Measurements from ENCODE around the gene RRAS. TPM values are rescaled to one million over a fixed set of nuclear protein-coding genes. Genes with fewer than 3 reads are reported as not detected.

RRAS gene
- polyA plus RNA-seq, 4 donors = 23.7 to 32.2 (median 25.8) TPM

DNA sequence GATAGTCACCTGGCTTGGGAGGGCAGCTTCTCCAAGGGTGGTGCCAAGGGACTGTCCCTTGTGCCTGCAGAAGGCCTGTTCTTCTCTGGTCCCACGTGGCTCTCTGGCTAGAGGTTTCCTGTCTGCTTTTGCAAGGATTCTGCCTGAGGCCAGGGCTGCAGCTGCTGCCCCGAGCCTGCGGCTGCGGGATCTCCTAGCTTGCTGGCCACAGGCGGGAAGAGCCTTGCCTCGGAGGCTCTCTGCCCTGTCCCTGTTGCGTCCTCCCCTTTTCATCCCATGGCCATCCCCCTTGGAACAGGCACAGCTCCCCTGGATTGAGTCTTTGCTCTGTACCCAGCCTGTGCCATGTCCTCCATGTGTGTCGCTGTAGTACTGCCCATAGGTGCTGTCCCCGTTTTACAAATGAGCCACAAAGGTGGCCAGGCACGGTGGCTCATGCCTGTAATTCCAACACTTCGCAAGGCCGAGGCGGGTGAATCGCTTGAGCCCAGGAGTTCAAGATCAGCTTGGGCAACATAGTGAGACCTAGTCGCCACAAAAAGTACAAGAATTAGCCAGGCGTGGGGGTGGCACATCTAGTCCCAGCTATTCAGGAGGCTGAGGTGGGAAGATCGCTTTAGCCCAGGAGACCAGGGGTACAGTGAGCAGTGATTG, 16.6 kb upstream of the RRAS start:
- no peak for DNase-seq (ENCODE audit: low read depth in 4 of 4, low spot score in 3 of 4)

- DNase-seq (ENCODE audit: low read depth in 4 of 4, low spot score in 3 of 4) = no peak
These were observed 15.9 kb upstream of the RRAS start for GRCh38 chr19:49655570-49656455.

DNA sequence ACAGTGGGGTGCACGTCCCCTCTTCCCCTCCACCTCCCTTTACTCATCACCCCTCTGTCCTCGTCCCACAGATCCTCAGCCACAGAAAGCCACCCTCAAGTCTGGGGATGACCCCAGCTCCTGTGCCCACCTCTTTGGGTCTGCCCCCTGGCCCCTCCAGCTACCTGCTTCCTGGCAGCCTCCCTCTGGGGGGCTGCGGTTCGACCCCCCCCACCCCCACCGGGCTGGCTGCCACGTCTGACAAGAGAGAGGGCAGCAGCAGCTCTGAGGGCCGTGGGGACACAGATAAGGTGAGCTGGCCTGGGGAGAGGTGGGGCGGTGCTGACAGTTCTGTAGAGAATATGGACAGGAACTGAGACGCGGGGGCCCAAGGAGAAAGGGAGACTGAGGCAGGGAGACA, 14.6 kb upstream of the RRAS start:
- DNase-seq (ENCODE audit: low read depth in 4 of 4, low spot score in 3 of 4) = no peak

DNA sequence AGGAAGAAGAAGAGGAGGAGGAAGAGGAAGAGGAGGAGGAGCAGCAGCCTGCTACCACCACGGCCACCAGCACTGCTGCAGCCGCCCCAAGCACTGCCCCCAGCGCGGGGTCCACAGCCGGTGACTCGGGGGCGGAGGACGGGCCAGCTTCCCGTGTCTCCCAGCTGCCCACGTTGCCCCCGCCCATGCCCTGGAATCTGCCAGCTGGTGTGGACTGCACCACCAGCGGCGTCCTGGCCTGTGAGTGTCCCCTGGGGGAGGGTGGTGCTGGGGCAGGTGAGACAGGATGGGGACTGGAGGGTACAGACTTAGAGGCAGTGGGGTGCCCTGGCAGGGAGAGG, 13.5 kb upstream of the RRAS start:
- no peak for DNase-seq (ENCODE audit: low read depth in 4 of 4, low spot score in 3 of 4)

DNA sequence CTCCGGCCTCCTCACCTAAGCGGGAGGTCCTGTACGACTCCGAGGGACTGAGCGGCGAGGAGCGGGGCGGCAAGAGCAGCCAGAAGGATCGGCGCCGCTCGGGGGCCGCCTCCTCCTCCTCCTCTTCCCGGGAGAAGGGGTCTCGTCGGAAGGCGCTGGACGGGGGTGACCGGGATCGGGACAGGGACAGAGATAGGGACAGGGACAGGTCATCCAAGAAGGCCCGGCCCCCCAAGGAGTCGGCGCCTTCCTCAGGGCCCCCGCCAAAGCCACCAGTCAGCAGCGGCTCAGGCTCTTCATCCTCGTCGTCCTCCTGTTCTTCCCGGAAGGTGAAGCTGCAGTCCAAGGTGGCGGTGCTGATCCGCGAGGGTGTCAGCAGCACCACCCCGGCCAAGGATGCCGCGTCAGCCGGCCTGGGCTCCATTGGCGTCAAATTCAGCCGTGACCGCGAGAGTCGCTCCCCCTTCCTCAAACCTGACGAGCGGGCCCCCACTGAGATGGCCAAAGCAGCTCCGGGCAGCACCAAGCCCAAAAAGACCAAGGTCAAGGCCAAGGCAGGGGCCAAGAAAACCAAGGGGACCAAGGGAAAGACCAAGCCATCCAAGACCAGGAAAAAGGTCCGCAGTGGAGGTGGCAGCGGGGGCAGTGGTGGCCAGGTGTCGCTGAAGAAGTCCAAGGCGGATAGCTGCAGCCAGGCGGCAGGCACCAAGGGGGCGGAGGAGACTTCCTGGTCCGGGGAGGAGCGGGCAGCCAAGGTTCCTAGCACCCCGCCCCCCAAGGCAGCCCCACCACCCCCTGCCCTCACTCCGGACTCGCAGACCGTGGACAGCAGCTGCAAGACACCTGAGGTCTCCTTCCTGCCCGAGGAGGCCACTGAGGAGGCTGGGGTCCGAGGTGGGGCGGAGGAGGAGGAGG, 12.9 kb upstream of the RRAS start:
- DNase-seq (ENCODE audit: low read depth in 4 of 4, low spot score in 3 of 4) = no peak

DNA sequence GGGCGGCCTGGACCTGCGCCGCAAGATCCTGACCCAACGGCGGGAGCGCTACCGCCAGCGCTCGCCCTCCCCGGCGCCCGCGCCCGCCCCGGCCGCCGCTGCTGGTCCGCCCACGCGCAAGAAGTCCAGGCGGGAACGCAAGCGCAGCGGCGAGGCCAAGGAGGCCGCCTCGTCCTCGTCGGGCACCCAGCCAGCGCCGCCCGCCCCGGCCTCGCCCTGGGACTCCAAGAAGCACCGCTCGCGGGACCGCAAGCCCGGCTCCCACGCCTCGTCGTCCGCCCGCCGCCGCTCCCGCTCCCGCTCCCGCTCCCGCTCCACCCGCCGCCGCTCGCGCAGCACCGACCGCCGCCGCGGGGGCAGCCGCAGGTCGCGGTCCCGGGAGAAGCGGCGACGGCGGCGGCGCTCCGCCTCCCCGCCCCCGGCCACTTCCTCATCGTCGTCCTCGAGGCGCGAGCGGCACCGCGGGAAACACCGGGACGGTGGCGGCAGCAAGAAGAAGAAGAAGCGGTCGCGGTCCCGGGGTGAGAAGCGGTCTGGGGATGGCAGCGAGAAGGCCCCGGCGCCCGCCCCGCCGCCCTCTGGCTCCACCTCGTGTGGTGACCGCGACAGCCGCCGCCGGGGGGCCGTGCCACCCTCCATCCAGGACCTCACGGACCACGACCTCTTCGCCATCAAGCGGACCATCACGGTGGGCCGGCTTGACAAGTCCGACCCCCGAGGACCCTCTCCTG, 12.0 kb upstream of the RRAS start:
- DNase-seq (ENCODE audit: low read depth in 4 of 4, low spot score in 3 of 4) = no peak

- DNase-seq (ENCODE audit: low read depth in 4 of 4, low spot score in 3 of 4) = no peak
These were observed 11.3 kb upstream of the RRAS start for GRCh38 chr19:49651029-49651819.

GRCh38 chr19:49646586-49646985, 6.6 kb upstream of the RRAS start:
- DNase-seq (ENCODE audit: low read depth in 4 of 4, low spot score in 3 of 4) = no peak

- DNase-seq (ENCODE audit: low read depth in 4 of 4, low spot score in 3 of 4) = no peak
These were observed 6.1 kb upstream of the RRAS start for GRCh38 chr19:49645995-49646394.

DNA sequence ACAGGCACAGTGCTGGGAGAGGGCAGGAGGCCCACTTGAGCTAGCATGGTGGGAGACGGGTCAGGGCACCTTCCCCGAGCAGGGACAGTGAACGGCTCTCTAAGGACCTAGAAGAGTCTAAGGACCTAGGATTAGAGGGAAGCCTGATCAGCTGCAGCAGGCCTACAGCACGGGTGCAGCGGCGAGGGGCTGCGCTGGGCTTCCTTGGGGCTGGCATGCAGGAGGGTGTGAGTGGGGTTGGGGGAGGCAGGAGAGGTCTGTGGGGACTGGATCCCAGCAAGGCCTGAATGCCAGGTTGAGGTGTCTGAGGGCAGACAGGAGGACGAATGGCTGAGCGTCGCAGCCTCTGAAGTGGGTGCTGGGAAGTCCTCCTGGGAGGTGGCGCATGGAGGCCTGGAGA, 5.6 kb upstream of the RRAS start:
- DNase-seq (ENCODE audit: low read depth in 4 of 4, low spot score in 3 of 4) = no peak

DNA sequence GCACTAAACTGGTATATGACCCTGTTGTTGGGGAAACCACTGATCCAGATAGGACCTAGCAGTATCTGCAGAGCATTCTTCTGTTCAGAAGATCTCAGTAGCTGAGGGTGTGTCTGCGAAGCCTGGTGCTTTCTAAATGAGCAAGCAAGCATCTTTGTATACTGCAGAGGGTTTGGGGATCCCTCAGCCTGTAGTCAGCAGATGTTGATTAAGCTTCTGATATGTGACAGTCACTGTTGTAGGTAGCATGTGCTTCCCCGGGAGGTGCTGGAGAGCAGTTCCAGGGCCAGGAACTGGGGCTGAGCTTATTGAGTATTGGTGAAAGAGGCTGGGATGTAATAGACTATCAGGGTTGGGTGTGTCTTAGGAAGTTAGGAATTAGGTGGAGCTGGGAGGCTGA, 3.5 kb upstream of the RRAS start:
- DNase-seq (ENCODE audit: low read depth in 4 of 4, low spot score in 3 of 4) = no peak

- no peak for DNase-seq (ENCODE audit: low read depth in 4 of 4, low spot score in 3 of 4)
These were observed 2.6 kb upstream of the RRAS start for GRCh38 chr19:49642492-49643035.

- peak; percentile 96 to 98 (median 96) for DNase-seq (ENCODE audit: low read depth in 4 of 4, low spot score in 3 of 4)
These were observed 1.9 kb upstream of the RRAS start, which contains the start of gene SCAF1 for GRCh38 chr19:49641688-49642491. Gene SCAF1 (plus strand): TSS chr19:49642209. CDS start chr19:49645027, 2,818 bp downstream.

DNA sequence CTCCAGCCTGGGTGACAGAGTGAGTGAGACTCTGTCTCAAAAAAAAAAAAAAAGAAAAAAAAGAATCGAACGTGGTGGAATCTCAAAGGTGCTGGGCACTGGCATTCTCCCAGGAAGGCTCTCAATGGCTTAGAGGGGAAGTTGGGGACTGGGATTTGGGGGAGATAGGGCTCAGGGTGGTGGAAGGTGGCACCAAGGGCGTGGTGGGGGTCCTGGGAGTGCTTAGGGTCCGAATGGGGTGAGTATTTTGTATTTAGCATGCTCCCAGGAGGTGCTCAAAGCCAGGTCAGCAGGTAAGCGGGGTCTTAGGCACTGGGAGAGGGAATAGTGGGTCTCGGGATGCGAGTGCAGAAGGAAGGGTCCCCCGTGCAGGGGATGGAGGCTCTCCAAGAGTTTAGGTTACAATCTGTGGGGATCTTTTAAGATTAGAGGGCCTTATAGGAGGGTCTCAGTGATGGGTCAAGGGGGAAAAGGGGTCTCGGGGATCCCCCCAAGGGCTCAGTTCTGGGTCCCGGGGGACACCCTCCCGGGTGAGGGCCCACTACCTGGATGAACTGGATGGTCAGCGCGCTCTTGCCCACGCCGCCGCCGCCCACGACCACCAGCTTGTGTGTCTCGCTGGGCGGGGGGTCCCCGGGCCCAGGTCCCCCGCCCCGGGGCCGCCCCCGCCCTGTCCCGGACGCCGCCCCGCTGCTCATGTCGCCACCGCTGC, 386 bp downstream of the RRAS start:
- no peak for DNase-seq (ENCODE audit: low read depth in 4 of 4, low spot score in 3 of 4)

DNA sequence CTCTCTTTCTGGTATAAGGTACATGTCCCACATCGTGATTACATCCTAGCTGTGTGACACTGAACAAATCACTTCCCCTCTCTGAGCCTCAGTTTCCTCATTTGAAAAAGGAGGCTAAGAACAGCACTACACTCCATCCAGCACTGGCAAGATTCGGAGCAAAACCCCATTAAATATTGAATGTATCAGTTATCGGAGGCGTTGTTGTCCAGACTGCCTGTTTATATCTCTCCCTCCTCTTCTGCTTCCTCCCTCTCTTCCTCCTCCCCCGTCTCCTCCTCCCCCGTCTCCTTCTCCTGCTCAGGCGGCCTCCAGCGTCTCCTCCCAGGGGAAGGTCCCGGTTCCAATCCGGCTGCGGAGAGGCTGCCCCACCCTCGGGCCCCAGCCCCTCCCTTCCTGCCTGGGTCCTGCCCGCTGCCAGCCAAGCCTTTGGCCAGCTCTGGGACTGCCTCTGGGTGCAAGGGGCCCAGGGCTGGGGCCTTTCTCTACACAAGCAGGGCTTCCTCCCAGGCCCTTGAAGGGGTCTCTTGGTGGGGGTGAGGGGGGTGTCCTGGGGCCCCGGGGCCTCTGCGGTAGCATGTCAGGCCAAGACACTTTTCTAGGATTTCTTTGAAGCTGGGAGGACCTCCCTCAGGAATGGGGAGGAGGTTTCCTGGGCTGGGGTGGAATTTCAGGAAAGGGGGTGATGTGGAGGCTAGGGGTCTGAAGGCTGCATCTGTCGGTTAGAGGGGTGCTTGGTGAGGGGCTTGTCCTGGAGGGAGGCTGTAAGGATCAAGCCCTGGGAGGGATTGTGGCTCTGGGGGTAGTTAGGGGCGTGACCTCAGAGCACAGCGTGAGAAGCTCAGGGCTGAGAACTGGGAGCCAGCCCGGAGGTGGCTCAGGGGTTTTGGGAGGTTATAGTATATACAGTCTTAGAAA, 1.9 kb downstream of the RRAS start:
- DNase-seq (ENCODE audit: low read depth in 4 of 4, low spot score in 3 of 4) = no peak

DNA sequence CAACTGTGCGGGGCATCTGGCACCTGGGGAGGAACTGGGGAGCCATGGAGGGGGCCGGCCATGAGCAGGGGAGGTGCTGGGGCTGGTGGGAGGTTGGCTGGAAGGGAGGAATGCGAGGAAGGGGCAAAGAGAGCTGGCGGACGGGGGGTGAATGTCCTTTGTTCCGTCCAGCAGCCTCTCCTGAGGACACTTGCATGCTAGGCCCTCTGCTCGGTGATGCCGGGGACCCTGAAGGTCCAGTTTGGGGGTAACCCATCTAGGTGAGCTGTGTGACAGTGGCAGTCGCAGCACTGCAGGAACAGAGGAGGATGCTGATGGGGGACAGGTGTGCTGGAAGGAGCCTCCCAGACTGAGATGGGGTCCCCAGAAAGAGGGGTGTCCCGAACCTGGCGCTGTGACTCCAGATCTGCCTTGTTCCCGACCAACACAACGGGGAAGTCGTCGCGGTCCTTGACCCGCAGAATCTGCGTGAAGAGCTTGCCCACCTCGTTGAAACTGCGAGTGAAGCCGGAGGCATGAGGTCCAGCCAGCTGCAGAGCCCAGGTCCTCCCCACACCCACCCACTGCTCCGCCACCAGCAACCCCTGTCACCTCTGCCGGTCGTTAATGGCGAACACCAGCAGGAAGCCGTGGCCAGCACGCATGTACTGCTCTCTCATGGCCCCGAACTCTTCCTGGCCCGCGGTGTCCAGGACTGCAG, 3.6 kb downstream of the RRAS start:
- DNase-seq (ENCODE audit: low read depth in 4 of 4, low spot score in 3 of 4) = no peak
